Kidney epithelial cell (primary cell): ENCODE measurements around the gene ISYNA1. TPM values are rescaled to one million over a fixed set of nuclear protein-coding genes. Genes with fewer than 3 reads are reported as not detected.

Source experiments
- DNase-seq: peaks from one replicate; pipeline ENCODE4 v3.0.0-alpha.2; 2010; ENCODE audit warnings: low read depth
- H3K27me3 ChIP-seq: 2 replicates; pipeline ENCODE4 v1.6.0; 2011; ENCODE audit warnings: low read length; ENCODE audit not compliant: control insufficient read depth, insufficient read depth
- H3K36me3 ChIP-seq: 2 replicates; pipeline ENCODE4 v1.5.1; 2011; ENCODE audit warnings: low read length; ENCODE audit not compliant: control insufficient read depth, insufficient read depth
- H3K4me3 ChIP-seq: 2 replicates; pipeline ENCODE4 v1.5.1; 2011; ENCODE audit warnings: low read depth, mild to moderate bottlenecking, control low read depth, low read length
- total RNA-seq: library from RNA; depleted of rRNA; stranded (reverse); fragments of >200 nt; gene quantifications from 2 replicates; pipeline ENCODE4 v1.2.3, GENCODE V29; 2015
- TF ChIP-seq, protein P1 (sequence below): IDR thresholded peaks from 2 replicates; pipeline ENCODE4 v1.5.1; 2011; ENCODE audit warnings: mild to moderate bottlenecking, moderate library complexity, low read length, control low read depth, inconsistent platforms; ENCODE audit not compliant: insufficient read depth, poor library complexity, severe bottlenecking

ISYNA1 gene
- total RNA-seq, 1 donor from 2014 or later = 53.9 TPM

GRCh38 chr19:18428787-18429674 lies 8.9 kb downstream of the ISYNA1 start:
- TF ChIP-seq, protein P1, sequence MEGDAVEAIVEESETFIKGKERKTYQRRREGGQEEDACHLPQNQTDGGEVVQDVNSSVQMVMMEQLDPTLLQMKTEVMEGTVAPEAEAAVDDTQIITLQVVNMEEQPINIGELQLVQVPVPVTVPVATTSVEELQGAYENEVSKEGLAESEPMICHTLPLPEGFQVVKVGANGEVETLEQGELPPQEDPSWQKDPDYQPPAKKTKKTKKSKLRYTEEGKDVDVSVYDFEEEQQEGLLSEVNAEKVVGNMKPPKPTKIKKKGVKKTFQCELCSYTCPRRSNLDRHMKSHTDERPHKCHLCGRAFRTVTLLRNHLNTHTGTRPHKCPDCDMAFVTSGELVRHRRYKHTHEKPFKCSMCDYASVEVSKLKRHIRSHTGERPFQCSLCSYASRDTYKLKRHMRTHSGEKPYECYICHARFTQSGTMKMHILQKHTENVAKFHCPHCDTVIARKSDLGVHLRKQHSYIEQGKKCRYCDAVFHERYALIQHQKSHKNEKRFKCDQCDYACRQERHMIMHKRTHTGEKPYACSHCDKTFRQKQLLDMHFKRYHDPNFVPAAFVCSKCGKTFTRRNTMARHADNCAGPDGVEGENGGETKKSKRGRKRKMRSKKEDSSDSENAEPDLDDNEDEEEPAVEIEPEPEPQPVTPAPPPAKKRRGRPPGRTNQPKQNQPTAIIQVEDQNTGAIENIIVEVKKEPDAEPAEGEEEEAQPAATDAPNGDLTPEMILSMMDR = peak; percentile 4
- no peaks in the 10 kb centered on the region for H3K27me3 ChIP-seq
- H3K4me3 ChIP-seq = peak overlapping the region; percentile 25
- no peak for DNase-seq
- peaks cover 2% of the 10 kb centered on the region for H3K36me3 ChIP-seq

- no peak overlapping the region for H3K4me3 ChIP-seq
- peaks cover 2% of the 10 kb centered on the region for H3K36me3 ChIP-seq
- TF ChIP-seq, protein P1 = no peak
- no peak for DNase-seq
- no peaks in the 10 kb centered on the region for H3K27me3 ChIP-seq
These were observed 9.7 kb downstream of the ISYNA1 start for GRCh38 chr19:18428173-18428786.

DNA sequence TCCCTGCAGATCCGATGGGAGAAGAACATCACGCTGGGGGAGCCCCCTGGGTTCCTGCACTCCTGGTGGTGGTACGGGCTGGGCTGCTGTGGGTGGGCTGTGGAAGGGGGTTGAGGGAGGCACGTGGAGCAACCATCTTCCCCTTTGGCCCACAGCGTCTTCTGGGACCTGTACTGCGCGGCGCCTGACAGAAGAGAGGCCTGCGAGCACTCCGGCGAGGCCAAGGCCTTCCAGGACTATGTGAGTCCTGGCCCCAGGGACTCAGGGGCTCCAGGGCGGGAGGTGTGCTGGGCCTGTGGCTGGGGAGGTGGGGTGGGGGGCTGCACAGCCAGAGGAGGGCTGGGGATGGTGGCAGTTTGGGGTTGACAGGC lies 10.2 kb downstream of the ISYNA1 start:
- no peaks in the 10 kb centered on the region for H3K27me3 ChIP-seq
- TF ChIP-seq, protein P1 = no peak
- peaks cover 2% of the 10 kb centered on the region for H3K36me3 ChIP-seq
- DNase-seq = no peak
- no peak overlapping the region for H3K4me3 ChIP-seq

GRCh38 chr19:18427080-18427742 lies 10.7 kb downstream of the ISYNA1 start:
- TF ChIP-seq, protein P1 = no peak
- Histone ChIP-seq H3K4me3 (no peak overlapping the region), H3K36me3 (peaks cover 2% of the 10 kb centered on the region), H3K27me3 (no peaks in the 10 kb centered on the region)
- no peak for DNase-seq

DNA sequence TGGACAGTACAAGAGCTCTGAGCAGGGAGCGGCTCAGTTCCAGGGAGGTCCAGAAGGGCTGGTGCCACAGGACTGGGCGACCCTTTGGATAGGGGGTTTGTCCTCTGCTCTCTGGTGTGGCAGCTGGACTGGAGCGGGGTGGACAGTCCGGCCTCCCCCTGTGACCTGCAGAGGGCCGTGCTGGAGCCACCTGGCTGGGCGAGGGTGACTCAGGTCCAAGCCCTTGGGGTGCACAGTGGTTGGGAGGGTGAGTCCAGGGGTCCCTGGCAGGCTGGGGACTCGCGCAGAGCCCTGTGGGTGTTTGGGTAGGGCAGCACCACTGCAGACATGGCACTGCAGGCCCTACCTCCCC lies 11.5 kb downstream of the ISYNA1 start:
- no peak overlapping the region for H3K4me3 ChIP-seq
- no peak for DNase-seq
- TF ChIP-seq, protein P1 = no peak
- peaks cover 2% of the 10 kb centered on the region for H3K36me3 ChIP-seq
- H3K27me3 ChIP-seq = no peaks in the 10 kb centered on the region
